Esophagus squamous epithelium (tissue), 5 donors: ENCODE results near the gene ZNF320. TPM values are rescaled to one million over a fixed set of nuclear protein-coding genes. Genes with fewer than 3 reads are reported as not detected.
A peak's percentile ranks its signal among the peaks of the same experiment; 100 is the strongest.
"Not testable (repeated sequence)": the region's sequence is repeated elsewhere in the genome, so short reads cannot be mapped to it uniquely, and the experiment has no call there.

Experiments used
- DNase-seq: peaks from one replicate; lab custom pipeline; 2025; lab: John Stamatoyannopoulos, UW
- H3K27ac ChIP-seq, 4 donors: fragments of 200-600 bp; sonication (generic); one replicate each; pipeline ENCODE4 v1.5.1; 2016 to 2019; ENCODE audit warnings: mild to moderate bottlenecking in 1 of 4
- H3K27me3 ChIP-seq, 4 donors: fragments of 200-600 bp; sonication (generic); 1 replicate in 3 of 4; 2 replicates in 1 of 4; pipeline versions ENCODE4 v1.5.1 to v1.6.0; 2017 to 2021; ENCODE audit warnings: antibody characterized with exemption in 1 of 4
- H3K36me3 ChIP-seq, 3 donors: fragments of 200-600 bp; sonication (generic); one replicate each; pipeline ENCODE4 v1.5.1; 2016 to 2019
- H3K4me1 ChIP-seq, 3 donors: fragments of 200-600 bp; sonication (generic); one replicate each; pipeline ENCODE4 v1.5.1; 2017 to 2019
- H3K4me3 ChIP-seq, 4 donors: fragments of 200-600 bp; sonication (generic); 1 replicate in 3 of 4; 2 replicates in 1 of 4; pipeline ENCODE4 v1.5.1; 2016 to 2019; ENCODE audit warnings: mild to moderate bottlenecking in 2 of 4, moderate library complexity in 1 of 4
- H3K9me3 ChIP-seq, 3 donors: fragments of 200-600 bp; sonication (generic); one replicate each; pipeline ENCODE4 v1.5.1; 2016 to 2019
- CTCF ChIP-seq, 6 experiments: fragments of 450-650 bp in 4 of 6; fragments of 200-600 bp in 2 of 6; sonication (generic) in 2 of 6; IDR thresholded peaks; one replicate each; pipeline ENCODE4 v1.5.1; 2016 to 2019; ENCODE audit warnings: antibody characterized with exemption in 6 of 6, mild to moderate bottlenecking in 4 of 6, moderate library complexity in 4 of 6
- POLR2A ChIP-seq, 4 donors: fragments of 450-650 bp; IDR thresholded peaks; one replicate each; pipeline ENCODE4 v1.6.1; 2017; ENCODE audit warnings: antibody characterized with exemption in 4 of 4, mild to moderate bottlenecking in 4 of 4, moderate library complexity in 3 of 4
- WGBS, 2 donors: methylation state at CpG; one replicate each; pipeline ENCODE4 v1.1.5; 2018; 5-methylcytosine and 5-hydroxymethylcytosine counted together
- intact Hi-C: fragments of 100-400 bp; cut with DNase I; formaldehyde crosslinking; loops from one replicate; pipeline ENCODE4 v1.15.0; 2022
- total RNA-seq, 4 donors: library from RNA; depleted of rRNA; stranded (reverse); fragments of >200 nt; gene quantifications; one replicate each; pipeline ENCODE4 v1.1.0, GENCODE V29; 2016
- donor health status: DM: yes; HTN: yes; CAD: no.

The ZNF320 gene
- total RNA-seq, 4 donors from 2014 or later: 2.3 to 10.5 (median 5.5) TPM

GRCh38 chr19:52943884-52944643, 46.6 kb upstream of the ZNF320 start:
- peaks cover 5 to 40% (median 32%) of the 10 kb centered on the region in 3 donors for H3K9me3 ChIP-seq
- no peak overlapping the region for H3K4me3 ChIP-seq
- H3K36me3 ChIP-seq: no peaks in the 10 kb centered on the region
- no peak for DNase-seq
- no peak for TF ChIP-seq POLR2A (IDR thresholded peaks at IDR 0.05)
- TF ChIP-seq CTCF (IDR thresholded peaks at IDR 0.05): no peak
- H3K27me3 ChIP-seq: no peaks in the 10 kb centered on the region
- WGBS, 2 donors: 52 to 62% methylated on average over 14 to 15 of the region's 17 CpGs
- H3K4me1 ChIP-seq: peaks cover 4 to 58% (median 6%) of the 10 kb centered on the region in 3 donors
- H3K27ac ChIP-seq: peak overlapping the region in 1 of 4 donors; percentile 70
- intact Hi-C loops: no loop called here

GRCh38 chr19:52943134-52943883, 45.9 kb upstream of the ZNF320 start:
- intact Hi-C loops: no loop called here
- H3K27ac ChIP-seq: peak overlapping the region; percentile 85 to 90 (median 87)
- H3K9me3 ChIP-seq: peaks cover 4 to 32% (median 24%) of the 10 kb centered on the region in 3 donors
- DNase-seq: no peak
- H3K36me3 ChIP-seq: no peaks in the 10 kb centered on the region
- TF ChIP-seq POLR2A (IDR thresholded peaks at IDR 0.05): no peak
- no peak for TF ChIP-seq CTCF (IDR thresholded peaks at IDR 0.05)
- H3K4me3 ChIP-seq: peak overlapping the region; percentile 71 to 76 (median 76)
- 55 to 71% methylated on average over 22 to 25 of the region's 29 CpGs for WGBS, 2 donors
- peaks cover 4 to 66% (median 10%) of the 10 kb centered on the region in 3 donors for H3K4me1 ChIP-seq
- no peaks in the 10 kb centered on the region for H3K27me3 ChIP-seq

- peak; percentile 79 for DNase-seq
- H3K27ac ChIP-seq: peak overlapping the region; percentile 85 to 90 (median 87)
- TF ChIP-seq POLR2A (IDR thresholded peaks at IDR 0.05): peak in 3 of 4 donors; percentile 67 to 83 (median 73)
- no peak for TF ChIP-seq CTCF (IDR thresholded peaks at IDR 0.05)
- no peaks in the 10 kb centered on the region for H3K27me3 ChIP-seq
- H3K4me3 ChIP-seq: peak overlapping the region; percentile 71 to 76 (median 76)
- H3K4me1 ChIP-seq: peaks cover 4 to 73% (median 10%) of the 10 kb centered on the region in 3 donors
- intact Hi-C loops: no loop called here
- H3K36me3 ChIP-seq: peaks cover 0 to 3% (median 0%) of the 10 kb centered on the region in 3 donors
- 0% methylated on average over 10 to 24 of the region's 43 CpGs for WGBS, 2 donors
- peaks cover 0 to 25% (median 17%) of the 10 kb centered on the region in 3 donors for H3K9me3 ChIP-seq
Observed at GRCh38 chr19:52942386-52943133, 45.1 kb upstream of the ZNF320 start.

- no peak for TF ChIP-seq CTCF (IDR thresholded peaks at IDR 0.05)
- no peak for TF ChIP-seq POLR2A (IDR thresholded peaks at IDR 0.05)
- no peaks in the 10 kb centered on the region for H3K27me3 ChIP-seq
- DNase-seq: no peak
- H3K36me3 ChIP-seq: peaks cover 0 to 9% (median 0%) of the 10 kb centered on the region in 3 donors
- peak overlapping the region; percentile 71 to 76 (median 76) for H3K4me3 ChIP-seq
- H3K27ac ChIP-seq: peak overlapping the region; percentile 85 to 90 (median 87)
- WGBS, 2 donors: 0 to 1% methylated on average over 16 to 21 of the region's 26 CpGs
- H3K4me1 ChIP-seq: peaks cover 4 to 73% (median 10%) of the 10 kb centered on the region in 3 donors
- intact Hi-C loops: no loop called here
- peaks cover 0 to 19% (median 11%) of the 10 kb centered on the region in 3 donors for H3K9me3 ChIP-seq
Observed at GRCh38 chr19:52941941-52942385, 44.5 kb upstream of the ZNF320 start.

- Histone ChIP-seq H3K27ac (peak overlapping the region in 3 of 4 donors; percentile 85 to 88 (median 86)), H3K4me3 (peak overlapping the region; percentile 71 to 76 (median 76)), H3K36me3 (peaks cover 0 to 13% (median 0%) of the 10 kb centered on the region in 3 donors), H3K9me3 (peaks cover 0 to 14% (median 6%) of the 10 kb centered on the region in 3 donors), H3K4me1 (peaks cover 4 to 73% (median 10%) of the 10 kb centered on the region in 3 donors)
- intact Hi-C loops, H3K27me3 ChIP-seq, DNase-seq: not testable (repeated sequence)
- 34 to 36% methylated on average over 2 of the region's 2 CpGs for WGBS, 2 donors
Observed at GRCh38 chr19:52941523-52941922, 44.1 kb upstream of the ZNF320 start.

GRCh38 chr19:52940905-52941304, 43.5 kb upstream of the ZNF320 start:
- H3K27ac ChIP-seq, H3K4me3 ChIP-seq, DNase-seq, H3K9me3 ChIP-seq, H3K27me3 ChIP-seq, intact Hi-C loops: not testable (repeated sequence)
- peaks cover 4 to 66% (median 10%) of the 10 kb centered on the region in 3 donors for H3K4me1 ChIP-seq
- 74 to 89% methylated on average over 4 to 5 of the region's 5 CpGs for WGBS, 2 donors
- H3K36me3 ChIP-seq: peaks cover 0 to 15% (median 0%) of the 10 kb centered on the region in 3 donors
